PC-9 (cell line): ENCODE results near the gene VWA3B. TPM values are rescaled to one million over a fixed set of nuclear protein-coding genes. Genes with fewer than 3 reads are reported as not detected.

Experiments
- BruUV-seq: library from RNA; stranded (reverse); fragments of 400-500 nt; replicated peaks from 2 replicates; lab custom pipeline; 2021; lab: Mats Ljungman, UMichigan
- CTCF ChIA-PET: fragments of 300-600 bp; sonication (Branson Sonifier 250); formaldehyde crosslinking; loops from one replicate; lab custom pipeline; 2022; ENCODE audit warnings: antibody characterized with exemption; lab: Charles Lee
- POLR2A ChIA-PET: fragments of 300-600 bp; sonication (Branson Sonifier 250); formaldehyde crosslinking; loops from one replicate; lab custom pipeline; 2022; ENCODE audit warnings: antibody characterized with exemption; ENCODE audit not compliant: unreplicated experiment; lab: Charles Lee
- DNase-seq, 2 experiments: peaks; one replicate each; pipeline versions ENCODE4 v3.0.0 to v3.0.0-alpha.2; 2015 to 2022; ENCODE audit warnings: mixed read lengths in 1 of 2
- H2AFZ ChIP-seq: fragments of 200-600 bp; sonication (generic); 2 replicates; pipeline ENCODE4 v1.8.1; 2017; ENCODE audit warnings: antibody characterized with exemption
- H3F3A ChIP-seq: fragments of 200-600 bp; sonication (generic); 2 replicates; pipeline ENCODE4 v1.8.1; 2017; ENCODE audit warnings: antibody characterized with exemption, mild to moderate bottlenecking, low read depth; ENCODE audit not compliant: insufficient read depth
- H3K27ac ChIP-seq: fragments of 200-600 bp; sonication (generic); 2 replicates; pipeline ENCODE4 v1.6.1; 2016; ENCODE audit warnings: mixed run types
- H3K27me3 ChIP-seq: fragments of 200-600 bp; sonication (generic); 2 replicates; pipeline ENCODE4 v1.6.1; 2016; ENCODE audit warnings: low read depth, mixed run types; ENCODE audit not compliant: insufficient read depth
- H3K36me3 ChIP-seq: fragments of 200-600 bp; sonication (generic); 2 replicates; pipeline ENCODE4 v1.6.1; 2016; ENCODE audit warnings: low read depth, mixed run types
- H3K4me1 ChIP-seq: fragments of 200-600 bp; sonication (generic); replicated peaks from 2 replicates; pipeline ENCODE4 v1.6.1; 2016; ENCODE audit warnings: mixed run types; ENCODE audit not compliant: insufficient read depth
- H3K4me2 ChIP-seq: fragments of 200-600 bp; sonication (generic); 2 replicates; pipeline ENCODE4 v1.6.1; 2017; ENCODE audit warnings: mixed run types
- H3K4me3 ChIP-seq: fragments of 200-600 bp; sonication (generic); 2 replicates; pipeline ENCODE4 v1.6.1; 2016; ENCODE audit warnings: mixed run types
- H3K79me2 ChIP-seq: fragments of 200-600 bp; sonication (generic); 2 replicates; pipeline ENCODE4 v1.6.1; 2017; ENCODE audit warnings: low read depth, mixed run types
- H3K9me2 ChIP-seq: fragments of 200-600 bp; sonication (generic); 2 replicates; pipeline ENCODE4 v1.8.1; 2017; ENCODE audit warnings: mild to moderate bottlenecking; ENCODE audit not compliant: insufficient read depth
- H3K9me3 ChIP-seq: fragments of 200-600 bp; sonication (generic); 2 replicates; pipeline ENCODE4 v1.8.1; 2016; ENCODE audit warnings: low read depth; ENCODE audit not compliant: insufficient read depth
- H4K20me1 ChIP-seq: fragments of 200-600 bp; sonication (generic); 2 replicates; pipeline ENCODE4 v1.8.1; 2017; ENCODE audit not compliant: insufficient read depth
- EZH2 ChIP-seq: fragments of 200-600 bp; sonication (generic); IDR thresholded peaks from 2 replicates; pipeline ENCODE4 v1.8.0; 2017; ENCODE audit warnings: antibody characterized with exemption, low read depth
- intact Hi-C: fragments of 100-400 bp; cut with micrococcal nuclease; formaldehyde crosslinking; loops from one replicate; pipeline ENCODE4 v1.10.0; 2022; ENCODE audit not compliant: unreplicated experiment
- total RNA-seq: library from RNA; stranded (reverse); gene quantifications from 2 replicates; pipeline ENCODE4 v1.2.3, GENCODE V29; 2021
- TF ChIP-seq, protein P1 (sequence below): fragments of 200-600 bp; sonication (generic); conservative IDR thresholded peaks from 2 replicates; pipeline ENCODE4 v1.6.1; 2017; ENCODE audit warnings: mixed run types, antibody characterized with exemption, mild to moderate bottlenecking, moderate library complexity

The VWA3B gene
- total RNA-seq, 1 experiment from 2014 or later: not detected

DNA sequence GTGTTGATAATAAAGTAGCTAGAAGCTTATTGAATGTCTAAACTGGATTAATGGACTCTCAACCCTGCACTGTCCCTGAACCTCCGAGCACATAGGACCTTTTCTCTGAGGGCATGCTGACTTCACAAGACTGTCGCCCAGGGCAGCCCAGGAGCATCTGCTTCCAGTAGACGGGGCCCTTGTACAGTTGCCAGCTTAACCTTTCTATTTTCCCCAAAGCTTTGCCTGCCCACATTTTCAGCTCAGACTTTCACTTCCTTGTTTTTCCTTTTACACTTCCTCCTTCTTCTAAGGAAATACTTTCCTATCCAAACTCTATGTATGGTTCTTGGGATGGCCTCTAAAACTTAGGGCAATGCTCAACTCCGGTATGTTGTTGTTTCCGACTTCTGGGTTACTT is 1.3 kb downstream of the VWA3B start:
- no peaks in the 10 kb centered on the region for H3K9me3 ChIP-seq
- H3K4me3 ChIP-seq: no peak overlapping the region
- H2AFZ ChIP-seq: no peak overlapping the region; the same call in 1 of the 2 replicates
- no peaks in the 10 kb centered on the region for H4K20me1 ChIP-seq
- CTCF ChIA-PET: no interaction called here
- no peaks in the 10 kb centered on the region for H3F3A ChIP-seq
- no peaks in the 10 kb centered on the region for H3K79me2 ChIP-seq
- intact Hi-C loops: no loop called here
- no peak overlapping the region for H3K27ac ChIP-seq
- TF ChIP-seq, protein P1, sequence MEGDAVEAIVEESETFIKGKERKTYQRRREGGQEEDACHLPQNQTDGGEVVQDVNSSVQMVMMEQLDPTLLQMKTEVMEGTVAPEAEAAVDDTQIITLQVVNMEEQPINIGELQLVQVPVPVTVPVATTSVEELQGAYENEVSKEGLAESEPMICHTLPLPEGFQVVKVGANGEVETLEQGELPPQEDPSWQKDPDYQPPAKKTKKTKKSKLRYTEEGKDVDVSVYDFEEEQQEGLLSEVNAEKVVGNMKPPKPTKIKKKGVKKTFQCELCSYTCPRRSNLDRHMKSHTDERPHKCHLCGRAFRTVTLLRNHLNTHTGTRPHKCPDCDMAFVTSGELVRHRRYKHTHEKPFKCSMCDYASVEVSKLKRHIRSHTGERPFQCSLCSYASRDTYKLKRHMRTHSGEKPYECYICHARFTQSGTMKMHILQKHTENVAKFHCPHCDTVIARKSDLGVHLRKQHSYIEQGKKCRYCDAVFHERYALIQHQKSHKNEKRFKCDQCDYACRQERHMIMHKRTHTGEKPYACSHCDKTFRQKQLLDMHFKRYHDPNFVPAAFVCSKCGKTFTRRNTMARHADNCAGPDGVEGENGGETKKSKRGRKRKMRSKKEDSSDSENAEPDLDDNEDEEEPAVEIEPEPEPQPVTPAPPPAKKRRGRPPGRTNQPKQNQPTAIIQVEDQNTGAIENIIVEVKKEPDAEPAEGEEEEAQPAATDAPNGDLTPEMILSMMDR: no peak
- no peak for TF ChIP-seq EZH2
- DNase-seq: no peak
- peaks cover 12% of the 10 kb centered on the region for H3K4me1 ChIP-seq
- no TSS peak for BruUV-seq
- H3K27me3 ChIP-seq: no peaks in the 10 kb centered on the region
- H3K4me2 ChIP-seq: no peak overlapping the region
- POLR2A ChIA-PET: no interaction called here
- H3K9me2 ChIP-seq: no peaks in the 10 kb centered on the region
- no peaks in the 10 kb centered on the region for H3K36me3 ChIP-seq

DNA sequence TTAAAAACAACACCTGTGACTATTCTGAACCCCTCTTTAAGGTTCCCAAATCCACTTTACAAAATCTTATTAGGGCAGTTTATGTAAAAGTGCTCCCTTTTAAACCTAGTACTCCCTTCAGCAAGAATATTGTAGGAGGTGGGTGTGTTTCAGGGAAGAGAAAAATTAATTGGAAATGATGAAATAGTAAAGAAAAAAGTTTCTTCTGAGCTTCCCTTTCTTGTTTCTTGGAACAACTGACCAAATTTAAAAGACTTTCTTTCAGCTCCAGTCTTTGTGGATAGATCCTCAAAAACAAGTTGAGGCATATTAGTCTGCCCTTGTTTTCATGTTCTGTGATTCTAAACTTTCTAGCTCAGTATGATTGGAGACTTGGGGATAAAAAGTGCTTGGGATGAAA is 3.0 kb downstream of the VWA3B start:
- Histone ChIP-seq H3K27ac (no peak overlapping the region), H3F3A (no peaks in the 10 kb centered on the region), H3K4me1 (peaks cover 12% of the 10 kb centered on the region), H3K4me3 (no peak overlapping the region), H3K4me2 (no peak overlapping the region), H4K20me1 (no peaks in the 10 kb centered on the region), H3K79me2 (no peaks in the 10 kb centered on the region), H3K36me3 (no peaks in the 10 kb centered on the region), H3K9me3 (no peaks in the 10 kb centered on the region), H3K27me3 (no peaks in the 10 kb centered on the region), H3K9me2 (no peaks in the 10 kb centered on the region), H2AFZ (no peak overlapping the region)
- BruUV-seq: no TSS peak
- CTCF ChIA-PET: no interaction called here
- no peak for DNase-seq
- POLR2A ChIA-PET: no interaction called here
- intact Hi-C loops: no loop called here
- no peak for TF ChIP-seq EZH2
- TF ChIP-seq, protein P1: no peak

DNA sequence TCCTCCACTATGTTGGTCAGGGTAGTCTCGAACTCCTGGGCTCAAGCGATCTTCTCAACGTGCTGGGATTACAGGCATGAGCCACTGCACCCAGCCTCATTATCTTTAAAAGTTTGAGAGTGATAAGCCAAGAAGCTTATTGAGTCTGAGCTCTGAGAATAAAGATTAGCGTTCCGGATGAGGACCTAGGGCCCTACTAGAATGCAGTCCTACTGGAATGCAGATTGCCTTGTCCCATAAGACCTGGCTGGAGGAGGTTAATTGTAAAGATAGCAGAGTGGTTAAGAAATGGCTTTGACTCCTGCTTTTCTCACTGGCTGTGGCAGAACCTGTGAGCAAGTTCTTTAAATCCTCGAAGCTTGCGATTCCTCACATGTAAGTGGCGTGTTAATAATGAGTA is 4.0 kb downstream of the VWA3B start:
- no TSS peak for BruUV-seq
- intact Hi-C loops: no loop called here

More for the DNA sequence above, 4.0 kb downstream of the VWA3B start:
- H3K27me3 ChIP-seq: no peaks in the 10 kb centered on the region
- no peaks in the 10 kb centered on the region for H3F3A ChIP-seq
- H2AFZ ChIP-seq: no peak overlapping the region
- H3K9me2 ChIP-seq: no peaks in the 10 kb centered on the region
- peaks cover 7% of the 10 kb centered on the region for H3K4me1 ChIP-seq
- no peak overlapping the region for H3K4me3 ChIP-seq
- no peaks in the 10 kb centered on the region for H3K9me3 ChIP-seq
- ChIA-PET POLR2A (no interaction called here), CTCF (no interaction called here)
- H3K36me3 ChIP-seq: no peaks in the 10 kb centered on the region
- TF ChIP-seq, protein P1: no peak
- DNase-seq: no peak
- no peaks in the 10 kb centered on the region for H4K20me1 ChIP-seq
- H3K4me2 ChIP-seq: no peak overlapping the region
- H3K27ac ChIP-seq: no peak overlapping the region
- H3K79me2 ChIP-seq: no peaks in the 10 kb centered on the region
